Activated T-cell treated with anti-CD3 and anti-CD28 coated beads, Interleukin-2, amount 50 U/mL, for 72 hours (primary cell): ENCODE data around the gene ZMYND15. TPM values are rescaled to one million over a fixed set of nuclear protein-coding genes. Genes with fewer than 3 reads are reported as not detected.

Experiments used
- ATAC-seq, 2 donors: fragments of 150-1000 bp; cut with Tn5 transposase; replicated peaks in 1 of 2; 2 replicates each; pipeline ENCODE4 v1.10.0; 2021; ENCODE audit warnings: moderate library complexity in 2 of 2, mild to moderate bottlenecking in 1 of 2
- DNase-seq, 2 donors: peaks; one replicate each; pipeline ENCODE4 v3.0.0; 2021 to 2022; ENCODE audit warnings: mixed read lengths in 1 of 2
- H3K27ac Mint-ChIP-seq: one replicate; pipeline ENCODE4 v1.8.0; 2022; ENCODE audit warnings: mild to moderate bottlenecking, moderate library complexity, mixed read lengths
- H3K27me3 Mint-ChIP-seq: one replicate; pipeline ENCODE4 v1.8.0; 2022; ENCODE audit warnings: low read depth, mixed read lengths
- H3K36me3 Mint-ChIP-seq, 2 donors: one replicate each; pipeline ENCODE4 v1.8.0; 2022; ENCODE audit warnings: mixed read lengths in 2 of 2, mild to moderate bottlenecking in 1 of 2; ENCODE audit not compliant: insufficient read depth in 2 of 2
- H3K4me1 Mint-ChIP-seq: one replicate; pipeline ENCODE4 v1.8.0; 2022; ENCODE audit warnings: low read depth, mixed read lengths
- H3K4me3 Mint-ChIP-seq, 2 donors: one replicate each; pipeline ENCODE4 v1.8.0; 2022; ENCODE audit warnings: mild to moderate bottlenecking in 2 of 2, mixed read lengths in 2 of 2, moderate library complexity in 2 of 2
- H3K9me3 Mint-ChIP-seq, 2 donors: one replicate each; pipeline ENCODE4 v1.8.0; 2022; ENCODE audit warnings: mixed read lengths in 2 of 2
- total RNA-seq, 2 donors: library from RNA; stranded (reverse); gene quantifications; one replicate each; pipeline ENCODE4 v1.2.3, GENCODE V29; 2022

Gene ZMYND15
- total RNA-seq, 2 donors from 2014 or later = 0.17 TPM; not detected in 1

GRCh38 chr17:4759776-4760236, 20.2 kb downstream of the ZMYND15 start:
- H3K27ac Mint-ChIP-seq = no peak overlapping the region
- H3K4me1 Mint-ChIP-seq = no peaks in the 10 kb centered on the region
- no peak for DNase-seq
- no peak for ATAC-seq
- H3K27me3 Mint-ChIP-seq = peaks cover 7% of the 10 kb centered on the region
- H3K4me3 Mint-ChIP-seq = no peak overlapping the region
- no peaks in the 10 kb centered on the region for H3K36me3 Mint-ChIP-seq
- H3K9me3 Mint-ChIP-seq = no peaks in the 10 kb centered on the region

- no peaks in the 10 kb centered on the region for H3K9me3 Mint-ChIP-seq
- ATAC-seq = no peak
- no peak overlapping the region for H3K4me3 Mint-ChIP-seq
- no peaks in the 10 kb centered on the region for H3K27me3 Mint-ChIP-seq
- H3K4me1 Mint-ChIP-seq = no peaks in the 10 kb centered on the region
- no peaks in the 10 kb centered on the region for H3K36me3 Mint-ChIP-seq
- DNase-seq = no peak
- no peak overlapping the region for H3K27ac Mint-ChIP-seq
Measured at GRCh38 chr17:4764595-4764994, 25.0 kb downstream of the ZMYND15 start.

GRCh38 chr17:4766201-4766600, 26.6 kb downstream of the ZMYND15 start:
- DNase-seq (no peak), ATAC-seq (no peak)
- Mint-ChIP-seq H3K9me3 (no peaks in the 10 kb centered on the region), H3K4me1 (no peaks in the 10 kb centered on the region), H3K4me3 (no peak overlapping the region), H3K27me3 (no peaks in the 10 kb centered on the region), H3K36me3 (no peaks in the 10 kb centered on the region), H3K27ac (no peak overlapping the region)

- Mint-ChIP-seq H3K4me3 (no peak overlapping the region), H3K9me3 (no peaks in the 10 kb centered on the region)
- no peak for ATAC-seq
Measured at GRCh38 chr17:4766723-4767122, 27.1 kb downstream of the ZMYND15 start.

GRCh38 chr17:4768298-4768697, 28.7 kb downstream of the ZMYND15 start:
- no peaks in the 10 kb centered on the region for H3K9me3 Mint-ChIP-seq
- no peaks in the 10 kb centered on the region for H3K36me3 Mint-ChIP-seq
- no peak overlapping the region for H3K4me3 Mint-ChIP-seq
- no peak overlapping the region for H3K27ac Mint-ChIP-seq
- ATAC-seq = no peak
- no peak for DNase-seq
- H3K27me3 Mint-ChIP-seq = no peaks in the 10 kb centered on the region
- H3K4me1 Mint-ChIP-seq = peaks cover 6% of the 10 kb centered on the region

More at GRCh38 chr17:4766723-4767122, 27.1 kb downstream of the ZMYND15 start:
- H3K27ac Mint-ChIP-seq = no peak overlapping the region
- peaks cover 3% of the 10 kb centered on the region for H3K4me1 Mint-ChIP-seq
- DNase-seq = no peak
- no peaks in the 10 kb centered on the region for H3K27me3 Mint-ChIP-seq
- no peaks in the 10 kb centered on the region for H3K36me3 Mint-ChIP-seq

- no peak for ATAC-seq
- no peaks in the 10 kb centered on the region for H3K36me3 Mint-ChIP-seq
- H3K27me3 Mint-ChIP-seq = no peaks in the 10 kb centered on the region
- no peak for DNase-seq
- no peak overlapping the region for H3K27ac Mint-ChIP-seq
- H3K4me3 Mint-ChIP-seq = no peak overlapping the region
- H3K9me3 Mint-ChIP-seq = no peaks in the 10 kb centered on the region
- peaks cover 6% of the 10 kb centered on the region for H3K4me1 Mint-ChIP-seq
Measured at GRCh38 chr17:4769628-4770027, 30.0 kb downstream of the ZMYND15 start.

- Mint-ChIP-seq H3K9me3 (no peaks in the 10 kb centered on the region), H3K4me1 (peaks cover 6% of the 10 kb centered on the region), H3K27ac (no peak within 1 kb of the TSS), H3K36me3 (no peaks in the 10 kb centered on the region), H3K27me3 (no peaks in the 10 kb centered on the region), H3K4me3 (no peak within 1 kb of the TSS)
- peak in 1 of 2 donors; percentile 43 for ATAC-seq
- no peak for DNase-seq
Measured at GRCh38 chr17:4771519-4772234, 32.0 kb downstream of the ZMYND15 start, which contains the start of gene TM4SF5. TSS of gene TM4SF5 (plus strand) at chr17:4771886. CDS start at chr17:4771923, 37 bp downstream.

- no peak for ATAC-seq
Measured at GRCh38 chr17:4772235-4772613, 32.6 kb downstream of the ZMYND15 start.

GRCh38 chr17:4777969-4778760, 38.5 kb downstream of the ZMYND15 start:
- Mint-ChIP-seq H3K4me1 (no peaks in the 10 kb centered on the region), H3K27ac (no peak overlapping the region), H3K9me3 (no peaks in the 10 kb centered on the region), H3K36me3 (no peaks in the 10 kb centered on the region), H3K4me3 (no peak overlapping the region), H3K27me3 (peaks cover 23% of the 10 kb centered on the region)
- no peak for ATAC-seq
- DNase-seq = no peak

More at GRCh38 chr17:4772235-4772613, 32.6 kb downstream of the ZMYND15 start:
- Mint-ChIP-seq H3K9me3 (no peaks in the 10 kb centered on the region), H3K4me3 (no peak overlapping the region), H3K36me3 (no peaks in the 10 kb centered on the region), H3K27ac (no peak overlapping the region), H3K27me3 (no peaks in the 10 kb centered on the region), H3K4me1 (peaks cover 6% of the 10 kb centered on the region)
- DNase-seq = no peak

GRCh38 chr17:4780325-4780955, 40.8 kb downstream of the ZMYND15 start:
- H3K27ac Mint-ChIP-seq = no peak overlapping the region
- ATAC-seq = no peak

GRCh38 chr17:4782652-4783051, 43.0 kb downstream of the ZMYND15 start:
- ATAC-seq (peak in 1 of 2 donors; percentile 49), DNase-seq (peak; percentile 11 to 33)
- Mint-ChIP-seq H3K27ac (no peak overlapping the region), H3K4me1 (peaks cover 25% of the 10 kb centered on the region), H3K9me3 (no peaks in the 10 kb centered on the region), H3K36me3 (no peaks in the 10 kb centered on the region), H3K27me3 (peaks cover 60% of the 10 kb centered on the region), H3K4me3 (no peak overlapping the region)

More at GRCh38 chr17:4780325-4780955, 40.8 kb downstream of the ZMYND15 start:
- peaks cover 41% of the 10 kb centered on the region for H3K27me3 Mint-ChIP-seq
- DNase-seq = no peak
- peaks cover 3% of the 10 kb centered on the region for H3K4me1 Mint-ChIP-seq
- no peak overlapping the region for H3K4me3 Mint-ChIP-seq
- no peaks in the 10 kb centered on the region for H3K36me3 Mint-ChIP-seq
- H3K9me3 Mint-ChIP-seq = no peaks in the 10 kb centered on the region

- Mint-ChIP-seq H3K36me3 (no peaks in the 10 kb centered on the region), H3K27me3 (peaks cover 55% of the 10 kb centered on the region), H3K9me3 (no peaks in the 10 kb centered on the region), H3K4me3 (peak overlapping the region; percentile 66), H3K4me1 (peaks cover 29% of the 10 kb centered on the region), H3K27ac (no peak overlapping the region)
- DNase-seq (peak in 1 of 2 donors; percentile 21), ATAC-seq (no peak)
Measured at GRCh38 chr17:4785311-4786105, 45.9 kb downstream of the ZMYND15 start.
